ENCODE data around the gene SORCS3.

The SORCS3 gene

DNA sequence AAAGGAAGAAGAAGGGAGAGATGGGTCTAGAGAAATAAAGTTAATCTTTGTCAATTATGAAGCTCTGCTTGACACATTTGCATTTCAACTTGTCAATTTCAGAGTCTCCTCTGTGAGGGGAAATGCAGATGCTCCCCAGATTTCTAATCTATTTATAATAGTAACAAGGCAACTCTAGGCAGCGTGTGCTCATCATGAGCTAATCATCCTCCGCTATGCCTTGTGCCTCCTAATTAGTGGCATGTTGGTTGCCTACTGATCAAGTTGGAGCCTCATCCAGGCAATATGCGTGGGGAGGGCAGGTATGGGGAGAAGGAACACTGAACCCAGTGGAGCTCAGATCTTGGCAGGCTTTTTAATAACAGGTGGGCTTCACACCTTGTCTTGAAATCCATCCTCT lies 628.6 kb downstream of the SORCS3 start:
- no peak for DNase-seq

DNA sequence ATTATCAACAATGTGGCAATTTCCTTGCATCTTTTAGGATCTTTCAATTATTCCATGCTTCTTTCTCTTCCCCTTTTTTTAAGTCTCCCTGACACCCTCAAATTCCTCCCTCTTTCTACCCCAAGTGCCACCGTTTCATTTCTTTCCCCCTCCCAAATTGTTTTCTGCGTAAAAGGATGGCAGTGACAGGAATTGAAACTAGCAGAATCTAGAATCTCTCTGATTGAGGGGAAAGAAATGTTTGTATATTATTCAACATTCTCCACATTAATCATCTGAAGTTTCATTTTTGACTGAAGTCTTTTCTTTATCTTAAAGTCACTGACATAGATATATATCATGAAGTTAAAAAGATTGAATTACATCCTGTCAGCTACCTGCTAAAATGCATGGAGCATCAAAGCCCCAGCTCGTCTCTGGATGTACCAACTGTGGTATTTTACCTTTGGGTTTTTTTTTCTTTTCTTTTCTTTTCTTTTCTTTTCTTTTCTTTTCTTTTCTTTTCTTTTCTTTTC lies 633.5 kb downstream of the SORCS3 start:
- no peak for DNase-seq

DNA sequence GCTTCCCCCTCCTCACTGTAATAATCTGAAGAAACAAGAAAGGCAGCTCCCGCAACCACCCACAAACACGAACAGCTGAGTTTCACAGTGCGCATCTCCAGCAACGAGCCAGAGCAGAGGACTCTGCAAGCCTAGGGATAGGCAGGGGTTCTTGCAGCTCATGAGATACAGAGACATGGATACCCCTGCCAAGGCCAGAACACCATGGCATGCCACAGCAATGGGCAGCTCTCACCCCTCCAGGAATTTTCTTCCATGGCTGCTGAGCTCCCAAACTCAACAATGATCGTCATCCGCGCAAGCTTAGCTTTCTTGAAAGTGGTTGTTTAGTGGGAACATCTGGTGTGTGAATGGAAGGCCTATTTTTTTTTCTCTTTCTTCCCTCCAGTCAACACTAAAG lies 637.3 kb downstream of the SORCS3 start:
- DNase-seq: no peak

DNA sequence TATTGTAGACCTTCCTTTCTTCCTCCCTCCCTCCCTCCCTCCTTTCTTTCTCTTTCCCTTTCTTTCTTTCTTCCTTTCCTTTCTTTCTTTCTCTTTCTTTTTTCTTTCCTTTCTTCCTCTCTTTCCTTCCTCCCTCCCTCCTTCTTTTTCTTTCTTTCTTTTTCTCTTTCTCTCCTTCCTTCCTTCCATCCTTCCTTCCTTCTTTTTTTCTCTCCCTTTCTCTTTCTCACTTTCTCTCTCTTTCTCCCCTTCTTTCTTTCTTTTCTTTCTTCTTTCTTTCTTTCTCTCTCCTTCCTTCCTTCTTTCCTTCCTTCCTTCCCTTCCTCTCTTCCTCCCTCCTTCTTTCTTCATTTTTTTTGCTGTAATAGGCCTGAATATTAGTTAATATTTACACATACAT lies 638.0 kb downstream of the SORCS3 start:
- DNase-seq: no peak

DNA sequence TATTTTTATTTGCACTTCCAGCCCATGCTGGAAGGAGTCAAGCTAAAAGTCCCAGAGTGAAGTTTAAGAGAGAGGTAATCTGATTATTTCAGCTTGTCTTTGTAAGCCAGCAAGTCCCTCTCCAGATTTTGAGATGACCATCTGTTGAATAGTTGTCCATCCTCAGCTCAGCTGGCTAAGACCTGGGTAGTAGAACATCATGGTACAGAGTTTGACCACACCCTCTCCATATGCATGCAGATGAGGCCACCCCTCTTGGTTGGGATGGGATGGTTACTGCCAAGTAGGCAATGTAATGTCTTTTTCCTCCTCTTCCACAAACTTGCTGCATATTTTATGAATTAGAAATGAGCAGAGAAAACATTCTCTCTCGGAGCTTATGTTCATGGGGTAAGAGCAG lies 639.8 kb downstream of the SORCS3 start:
- no peak for DNase-seq

DNA sequence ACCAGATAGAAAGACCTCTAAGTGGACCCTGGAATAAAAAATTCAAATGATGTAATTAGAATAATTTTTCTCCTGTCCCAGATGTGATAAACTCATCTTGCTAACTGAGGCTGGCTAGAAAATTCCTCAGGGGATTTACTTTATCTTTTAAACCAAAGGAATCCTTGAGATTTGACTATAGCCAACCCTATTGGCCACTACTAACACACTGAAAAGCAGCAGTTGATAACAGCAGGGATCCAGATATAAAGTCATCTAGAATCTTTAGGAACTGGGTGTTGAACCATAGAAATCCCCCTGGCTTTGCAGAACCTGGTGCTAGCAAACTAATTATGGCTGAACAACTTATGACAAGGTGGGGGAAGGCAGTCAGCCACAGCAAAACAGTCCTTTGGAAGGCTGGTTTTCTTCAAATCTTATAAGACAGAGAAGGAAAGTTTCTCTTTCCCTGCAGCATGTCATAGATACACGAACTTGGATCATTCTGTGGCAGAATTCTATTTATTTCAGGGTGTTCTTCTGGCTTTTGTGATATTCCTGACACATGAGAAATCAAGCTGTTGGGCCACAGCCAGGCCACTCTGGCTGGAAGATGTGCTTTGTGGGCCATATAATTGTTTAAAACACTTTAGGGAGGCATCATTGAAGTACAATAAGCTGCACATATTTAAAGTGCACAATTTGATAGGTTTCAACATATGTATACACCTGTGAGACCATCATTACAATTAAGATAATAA lies 643.6 kb downstream of the SORCS3 start:
- DNase-seq: no peak

DNA sequence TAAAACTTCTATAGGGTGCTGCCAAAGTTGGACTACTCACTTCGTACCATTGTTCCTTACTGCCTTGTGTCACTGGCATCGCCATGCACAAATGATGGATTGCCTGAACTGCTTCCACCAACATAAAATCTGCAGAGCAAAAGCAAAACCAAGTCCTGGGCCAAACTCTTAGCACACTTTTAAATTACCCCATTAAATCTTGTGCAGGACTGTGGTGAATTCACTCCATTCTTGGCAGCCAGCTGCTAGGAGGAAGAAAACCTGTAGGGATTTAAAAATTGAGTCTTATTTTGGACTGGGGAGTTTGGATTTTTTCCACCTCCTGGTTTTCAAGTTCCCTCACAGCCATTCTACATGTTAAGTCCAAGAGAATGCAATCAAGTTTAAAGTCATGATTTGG lies 646.9 kb downstream of the SORCS3 start:
- DNase-seq: no peak

DNA sequence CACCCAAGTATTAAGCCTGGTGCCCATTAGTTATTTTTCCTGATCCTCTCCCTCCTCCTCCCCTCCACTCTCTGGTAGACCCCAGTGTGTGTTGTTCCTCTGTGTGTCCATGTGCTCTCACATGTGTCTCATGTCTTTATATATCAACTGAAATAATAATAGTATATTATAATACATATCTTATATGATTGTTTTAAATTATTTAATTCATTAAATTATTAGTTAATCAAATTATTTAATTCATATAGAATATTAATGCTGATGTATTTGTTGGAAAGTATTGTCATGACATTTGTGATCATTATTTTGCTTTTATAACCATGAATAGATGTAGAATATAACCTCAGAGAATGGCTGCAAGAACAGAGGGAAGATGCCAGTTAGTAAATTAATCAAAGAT lies 647.5 kb downstream of the SORCS3 start:
- DNase-seq: no peak

DNA sequence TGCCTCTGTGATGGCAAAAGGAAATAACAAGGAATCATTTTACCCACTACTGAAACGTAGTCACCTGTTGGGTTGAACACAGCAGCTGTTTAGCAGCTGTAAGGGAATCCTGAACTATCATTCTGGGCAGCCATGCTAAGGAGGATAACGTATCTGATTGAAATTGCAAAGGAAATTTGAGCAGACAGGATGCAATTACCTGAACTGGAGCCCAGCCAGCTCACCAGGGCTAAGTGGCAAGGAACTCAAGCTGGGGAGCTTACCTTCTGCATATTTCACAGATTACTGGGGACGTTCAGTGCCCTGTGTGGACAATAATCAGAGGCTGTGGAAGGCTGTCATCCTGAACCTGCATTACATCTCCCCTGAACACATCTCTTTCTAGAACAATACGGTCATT lies 650.5 kb downstream of the SORCS3 start:
- DNase-seq: no peak

DNA sequence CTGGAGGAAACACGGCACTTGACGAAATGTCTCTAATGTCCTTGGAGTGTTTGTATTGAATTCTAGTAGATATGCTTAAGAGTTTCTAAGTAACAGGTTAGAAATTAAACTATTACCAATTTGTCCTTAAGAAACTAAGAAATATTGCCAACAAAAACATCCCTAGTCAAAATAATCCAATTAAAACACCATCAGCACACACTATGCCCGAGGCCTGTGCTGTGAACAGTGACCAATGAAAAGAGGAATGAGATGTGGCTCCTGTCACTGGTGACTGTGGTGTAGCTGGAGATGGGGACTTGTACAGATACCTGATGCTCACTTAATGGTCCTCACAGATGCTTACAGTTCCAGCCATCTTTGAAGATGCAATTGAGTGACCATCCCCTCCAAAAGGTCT lies 651.1 kb downstream of the SORCS3 start:
- DNase-seq: no peak
